EH (cell line): ENCODE results near the gene ASPSCR1.

ENCODE experiments used
- DNase-seq: peaks from one replicate; pipeline ENCODE4 v3.0.0-alpha.2; 2015; ENCODE audit warnings: low read depth

Gene ASPSCR1

DNA sequence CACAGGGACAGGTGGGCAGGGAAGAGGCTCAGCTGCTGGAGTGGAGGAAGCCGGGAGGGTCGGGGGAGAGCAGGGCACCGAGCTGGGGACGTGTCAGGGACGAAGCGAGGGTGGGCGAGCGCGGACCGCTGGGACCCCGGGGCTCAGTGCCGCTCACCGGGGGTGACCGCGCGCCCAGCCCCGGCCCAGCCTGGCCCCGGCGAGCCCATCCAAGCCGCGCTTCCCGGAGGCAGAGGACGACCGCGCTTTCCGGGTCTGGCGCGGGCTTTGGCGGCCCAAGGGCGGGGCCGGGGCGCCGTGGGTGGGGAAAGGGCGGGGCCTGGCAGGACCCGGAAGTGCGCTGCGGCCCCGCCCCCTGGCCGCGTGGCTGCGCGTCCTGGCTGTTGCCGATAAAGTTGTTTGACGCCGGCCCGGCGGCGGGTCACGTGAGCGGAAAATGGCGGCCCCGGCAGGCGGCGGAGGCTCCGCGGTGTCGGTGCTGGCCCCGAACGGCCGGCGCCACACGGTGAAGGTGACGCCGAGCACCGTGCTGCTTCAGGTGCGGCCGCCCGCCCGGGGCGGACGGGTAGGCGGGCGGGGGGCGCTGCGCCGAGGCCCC is at the start of gene ASPSCR1:
Gene ASPSCR1 (plus strand): TSS at position 419 of the 598 bp plus-strand sequence. CDS start 18 bp downstream, at position 437.
- DNase-seq = peak; percentile 90

- peak; percentile 94 for DNase-seq
Measured at GRCh38 chr17:81927653-81928543, 49.5 kb upstream of the ASPSCR1 start, which contains the start of gene MAFG. Gene MAFG (minus strand): TSS chr17:81927735. CDS start chr17:81923185, 4,550 bp downstream.

- peak; percentile 39 for DNase-seq
Measured at GRCh38 chr17:81928544-81929252, 48.7 kb upstream of the ASPSCR1 start.

GRCh38 chr17:81929253-81930141 is 47.9 kb upstream of the ASPSCR1 start:
- no peak for DNase-seq

DNA sequence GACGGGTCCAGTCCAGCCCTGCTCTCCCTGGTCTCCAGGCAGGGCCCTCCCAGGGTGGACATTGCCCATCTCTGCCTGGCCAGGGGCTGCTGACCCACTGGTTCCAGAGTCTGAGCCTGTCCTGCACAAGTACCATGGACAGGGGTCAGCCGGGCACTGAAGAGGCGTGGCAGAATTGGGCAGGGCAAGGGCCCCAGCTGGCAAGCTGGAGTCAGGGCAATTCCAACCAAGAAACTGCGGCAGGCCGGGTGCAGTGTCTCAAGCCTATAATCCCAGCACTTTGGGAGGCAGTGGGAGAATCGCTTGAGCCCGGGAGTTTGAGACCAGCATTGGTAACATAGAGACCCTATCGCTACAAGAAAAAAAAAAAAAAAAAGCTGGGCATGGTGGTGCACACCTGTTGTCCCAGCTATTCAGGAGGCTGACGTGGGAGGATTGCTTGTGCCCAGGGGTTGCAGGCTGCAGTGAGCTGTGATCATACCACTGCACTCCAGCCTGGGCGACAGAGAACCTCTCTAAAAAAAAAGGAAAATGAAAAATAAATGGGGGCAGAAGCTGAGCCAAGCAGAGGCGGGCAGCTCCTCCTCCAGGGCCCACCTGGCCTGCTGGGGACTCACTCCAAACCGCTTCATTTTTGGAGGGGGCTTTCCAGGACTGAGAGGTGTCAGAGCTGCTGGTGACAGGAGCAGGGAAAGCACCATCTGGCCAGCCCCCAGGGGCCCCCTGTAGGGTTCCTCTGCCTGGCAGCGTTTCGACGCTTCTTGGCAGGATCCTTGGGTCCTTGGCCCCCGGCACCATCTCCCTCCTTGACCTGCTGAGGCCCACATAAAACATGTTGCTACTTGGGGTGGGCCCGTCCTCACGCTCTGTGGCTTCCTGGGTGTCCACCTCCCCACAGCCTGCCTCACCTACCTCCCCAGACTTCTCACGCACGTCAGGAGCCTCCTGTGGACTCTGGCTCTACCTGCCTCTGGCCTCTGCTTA is 47.0 kb upstream of the ASPSCR1 start:
- DNase-seq = no peak

- no peak for DNase-seq
Measured at GRCh38 chr17:81931189-81931556, 46.3 kb upstream of the ASPSCR1 start.

- no peak for DNase-seq
Measured at GRCh38 chr17:81931557-81932332, 45.7 kb upstream of the ASPSCR1 start.

DNA sequence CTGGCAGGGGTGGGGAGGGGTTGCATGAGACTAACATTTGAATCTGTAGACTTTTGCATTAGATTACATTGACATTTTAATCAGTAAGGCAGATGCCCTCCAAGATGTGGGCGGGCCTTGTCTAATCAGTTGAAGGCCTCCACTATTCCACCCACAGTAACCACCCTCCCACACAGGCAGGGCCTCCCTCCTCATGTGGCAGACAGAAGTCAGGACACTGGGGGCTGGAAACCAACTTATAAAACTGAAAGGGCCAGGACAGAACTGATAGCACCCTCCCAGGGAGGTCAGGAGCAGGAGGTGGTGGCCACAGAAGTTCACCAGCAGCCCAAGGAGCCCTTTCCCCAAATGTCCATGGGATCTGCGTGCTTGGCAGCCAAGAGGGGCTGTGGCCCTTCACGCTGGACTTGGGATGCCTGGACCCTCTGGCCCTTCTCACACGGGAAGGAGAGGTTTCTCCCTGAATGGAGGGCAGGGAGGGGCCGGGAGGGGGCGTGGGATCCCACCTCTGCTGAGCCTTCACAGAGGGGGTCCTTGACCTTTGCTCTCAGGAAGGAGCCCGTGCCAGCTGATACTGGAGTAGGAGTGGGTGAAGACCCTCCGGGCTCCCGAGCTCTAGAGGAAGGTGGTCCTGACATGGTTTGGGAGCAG is 45.0 kb upstream of the ASPSCR1 start:
- no peak for DNase-seq

DNA sequence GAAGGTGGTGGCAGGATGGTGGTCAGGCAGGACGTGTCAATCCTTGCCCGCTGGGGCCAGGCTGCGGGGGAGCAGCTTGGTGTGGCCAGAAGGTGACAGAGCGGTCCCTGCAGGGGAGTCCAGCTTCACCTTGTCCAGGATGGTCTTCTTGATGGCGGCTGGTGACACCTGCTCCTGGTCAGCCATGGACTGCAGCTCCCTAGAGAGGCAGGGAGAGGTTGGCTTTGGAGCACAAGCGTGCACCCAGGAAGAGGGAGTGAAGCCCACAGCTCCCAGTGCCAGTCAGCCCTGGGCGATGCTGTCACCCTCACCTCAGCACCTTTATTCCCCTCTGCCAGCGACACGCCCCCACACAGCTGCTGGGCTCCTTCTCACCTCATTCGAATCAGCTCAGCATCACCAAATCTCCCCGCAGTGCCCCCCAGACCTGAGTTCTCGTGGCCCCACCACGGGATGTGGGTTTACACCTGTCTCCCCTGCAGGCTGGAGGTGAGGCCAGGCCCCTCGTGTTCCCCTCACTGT is 44.2 kb upstream of the ASPSCR1 start:
- DNase-seq = no peak

DNA sequence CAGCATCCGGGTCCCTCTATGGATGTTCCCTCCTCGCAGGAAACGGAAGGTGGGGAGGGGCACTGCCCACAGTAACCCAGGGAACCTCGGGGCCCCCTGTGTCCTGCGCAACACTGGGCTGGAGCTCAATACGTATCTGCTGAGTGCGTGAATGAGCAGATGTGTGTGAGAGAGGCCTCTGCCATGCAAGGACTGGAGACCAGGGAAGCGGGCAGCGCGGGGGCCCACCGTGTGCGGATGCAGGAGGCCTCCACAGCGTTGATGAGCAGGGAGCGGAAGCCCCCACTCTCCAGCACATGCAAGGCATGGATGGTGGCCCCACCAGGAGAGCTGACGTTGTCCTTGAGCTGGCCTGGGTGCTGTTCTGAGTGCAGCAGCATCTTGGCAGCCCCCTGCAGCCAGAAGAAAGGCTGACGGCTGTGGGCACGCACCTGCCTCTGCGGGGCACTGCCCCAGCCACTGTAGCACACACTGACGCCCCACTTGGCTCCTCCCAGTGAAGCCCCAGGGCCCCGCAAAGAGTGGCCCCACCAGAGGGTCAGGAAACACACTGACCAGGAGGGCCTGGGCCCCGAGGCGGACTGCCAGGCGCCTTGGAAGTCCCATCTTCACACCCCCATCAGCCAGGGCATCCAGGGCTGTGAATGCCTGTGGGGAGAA is 43.2 kb upstream of the ASPSCR1 start:
- no peak for DNase-seq

DNA sequence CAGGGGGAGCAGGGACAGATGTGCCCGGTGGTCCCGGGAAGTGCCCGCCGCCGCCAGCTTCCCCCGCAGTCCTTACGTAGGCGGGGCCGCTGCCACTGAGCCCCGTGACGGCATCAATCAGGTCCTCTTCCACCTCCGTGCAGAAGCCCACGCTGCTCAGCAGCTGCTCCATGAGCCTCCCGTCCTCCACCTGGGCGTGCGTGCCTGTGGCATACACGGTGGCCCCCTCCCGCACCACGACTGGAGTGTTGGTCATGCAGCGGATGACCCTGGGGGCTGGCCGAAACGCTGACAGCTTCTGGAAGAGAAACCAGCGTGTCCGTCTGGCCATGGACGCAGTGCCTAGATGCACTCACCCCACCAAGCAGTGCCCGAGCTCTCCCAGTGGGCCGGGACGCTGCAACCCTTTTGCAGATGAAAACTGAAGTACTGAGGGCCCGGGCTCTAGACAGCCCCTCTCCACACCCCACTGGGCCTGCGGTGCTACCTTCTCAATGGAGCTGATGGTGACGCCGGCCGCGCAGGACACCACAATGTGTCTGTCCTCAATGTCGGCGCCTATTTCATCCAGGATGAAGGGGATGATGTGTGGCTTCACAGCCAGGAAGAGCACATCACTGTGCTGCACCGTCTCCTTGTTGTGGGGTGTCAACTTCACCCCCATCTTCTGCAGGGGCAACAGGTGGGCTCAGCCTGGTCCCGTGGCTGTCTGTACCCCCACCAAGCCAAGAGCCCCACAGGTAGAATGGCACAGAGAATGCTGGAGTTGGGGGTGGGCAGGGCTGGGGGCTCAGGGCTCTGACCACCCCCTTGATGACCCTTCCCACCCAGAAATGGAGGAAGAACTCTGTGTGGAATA is 42.4 kb upstream of the ASPSCR1 start:
- no peak for DNase-seq

GRCh38 chr17:81935709-81936084 is 41.7 kb upstream of the ASPSCR1 start:
- no peak for DNase-seq

DNA sequence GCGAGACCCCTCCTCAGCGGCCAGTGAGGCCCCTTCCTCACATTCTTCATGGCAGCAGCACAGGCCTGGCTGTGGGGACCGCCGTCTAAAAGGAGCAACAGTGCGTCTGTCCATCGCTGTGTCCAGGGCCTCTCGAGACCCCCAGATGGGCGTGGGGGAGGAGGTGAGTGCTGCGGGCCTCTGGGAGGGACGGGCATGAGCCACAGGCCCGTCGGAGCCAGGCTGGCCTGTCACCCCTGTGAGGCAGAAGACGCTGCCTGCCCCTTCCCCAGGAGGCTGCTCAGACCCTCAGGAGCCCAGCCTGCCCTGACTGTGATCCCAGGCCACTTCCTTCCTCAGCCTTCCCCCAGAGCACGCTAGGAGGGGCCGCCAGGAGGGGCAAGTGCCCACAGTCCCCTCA is 38.2 kb upstream of the ASPSCR1 start:
- DNase-seq = no peak

- DNase-seq = no peak
Measured at GRCh38 chr17:81939881-81940385, 37.5 kb upstream of the ASPSCR1 start.

- DNase-seq = no peak
Measured at GRCh38 chr17:81940538-81941483, 36.6 kb upstream of the ASPSCR1 start.
